Hindlimb muscle (tissue), 1 donor: ENCODE data around the gene AP4B1. TPM values are rescaled to one million over a fixed set of nuclear protein-coding genes. Genes with fewer than 3 reads are reported as not detected.

Source experiments
- DNase-seq: peaks from one replicate; pipeline ENCODE4 v3.0.0-alpha.2; 2013
- polyA plus RNA-seq: library from polyadenylated mRNA; unstranded; fragments of 120-200 nt; gene quantifications from one replicate; pipeline ENCODE4 v1.2.1, GENCODE V29; 2013; ENCODE audit not compliant: insufficient read length

AP4B1 gene
- polyA plus RNA-seq, 1 donor = 25.8 TPM

- DNase-seq = peak; percentile 43
Measured at GRCh38 chr1:113929750-113930498, 25.3 kb upstream of the AP4B1 start.

- DNase-seq = peak; percentile 95
Measured at GRCh38 chr1:113928941-113929749, 24.5 kb upstream of the AP4B1 start, which contains the start of gene HIPK1. Gene HIPK1 (plus strand): TSS chr1:113929324.

DNA sequence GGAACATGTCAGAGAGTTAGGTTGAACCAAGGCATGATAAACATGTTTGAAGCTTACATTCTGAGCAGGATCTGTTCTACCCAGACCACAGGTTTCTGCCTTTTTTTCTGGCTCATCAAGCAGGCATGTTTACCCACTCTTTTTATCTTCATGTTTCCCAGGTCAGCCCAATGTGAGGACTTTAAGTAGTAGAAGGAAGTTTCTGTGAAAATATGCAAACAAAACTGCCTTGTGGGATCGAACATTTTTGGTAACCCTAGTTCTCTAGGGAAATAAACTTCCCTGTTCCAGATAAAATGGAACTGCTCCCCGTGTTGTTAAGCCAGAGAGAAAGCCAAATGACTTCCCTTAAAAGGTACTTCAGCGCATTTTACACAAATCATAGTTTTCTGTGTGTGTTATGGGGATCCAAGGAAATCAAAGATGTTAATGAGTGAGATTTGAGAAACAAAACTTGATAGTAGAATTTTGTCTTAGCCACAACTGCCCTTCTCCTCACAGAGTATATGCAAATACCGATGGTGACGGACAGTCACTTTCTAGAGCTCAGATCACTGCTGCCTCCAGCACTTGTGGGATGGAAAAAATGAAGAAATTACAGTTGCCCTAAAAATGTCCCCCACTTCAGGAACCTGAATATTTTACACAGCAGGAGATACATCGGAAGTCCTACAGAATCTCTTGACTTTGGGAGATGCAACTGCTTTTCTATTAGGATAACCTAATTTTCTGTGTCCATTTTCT is 23.8 kb upstream of the AP4B1 start:
- DNase-seq = peak; percentile 34

DNA sequence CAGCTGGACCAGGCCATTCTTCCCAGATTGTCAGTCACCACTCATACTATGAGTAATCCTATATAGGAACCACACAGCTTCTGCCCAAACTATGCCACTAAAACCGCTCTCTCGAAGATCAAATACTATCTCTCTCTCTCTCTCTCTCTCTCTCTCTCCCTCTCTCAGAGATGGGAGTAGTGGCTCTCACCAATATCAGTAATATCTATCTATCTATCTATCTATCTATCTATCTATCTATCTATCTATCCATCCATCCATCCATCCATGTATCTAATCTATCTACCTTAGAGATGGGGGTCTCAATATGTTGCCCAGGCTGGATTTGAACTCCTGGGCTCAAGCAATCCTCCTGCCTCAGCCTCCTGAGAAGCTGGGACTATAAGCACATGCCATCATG is 19.9 kb upstream of the AP4B1 start:
- no peak for DNase-seq

DNA sequence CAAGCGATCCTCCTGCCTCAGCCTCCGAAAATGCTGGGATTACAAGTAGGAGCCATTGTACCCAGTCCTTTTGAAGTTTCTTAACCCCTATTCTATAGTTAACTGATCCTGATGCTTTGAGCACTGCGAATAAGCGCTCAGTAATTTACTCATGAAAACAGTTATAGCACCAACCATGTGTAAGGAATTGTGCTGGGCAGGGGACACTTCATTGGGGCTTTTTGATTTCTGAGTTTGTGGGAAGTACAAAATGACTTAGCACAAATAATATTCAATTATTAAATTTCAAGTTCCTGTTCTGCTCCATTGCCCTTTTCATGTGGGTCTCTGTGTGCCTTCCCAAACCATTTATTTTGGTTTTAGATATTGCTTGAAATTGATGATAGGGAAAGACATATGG is 18.4 kb upstream of the AP4B1 start:
- no peak for DNase-seq

- no peak for DNase-seq
Measured at GRCh38 chr1:113918243-113918642, 13.6 kb upstream of the AP4B1 start.

DNA sequence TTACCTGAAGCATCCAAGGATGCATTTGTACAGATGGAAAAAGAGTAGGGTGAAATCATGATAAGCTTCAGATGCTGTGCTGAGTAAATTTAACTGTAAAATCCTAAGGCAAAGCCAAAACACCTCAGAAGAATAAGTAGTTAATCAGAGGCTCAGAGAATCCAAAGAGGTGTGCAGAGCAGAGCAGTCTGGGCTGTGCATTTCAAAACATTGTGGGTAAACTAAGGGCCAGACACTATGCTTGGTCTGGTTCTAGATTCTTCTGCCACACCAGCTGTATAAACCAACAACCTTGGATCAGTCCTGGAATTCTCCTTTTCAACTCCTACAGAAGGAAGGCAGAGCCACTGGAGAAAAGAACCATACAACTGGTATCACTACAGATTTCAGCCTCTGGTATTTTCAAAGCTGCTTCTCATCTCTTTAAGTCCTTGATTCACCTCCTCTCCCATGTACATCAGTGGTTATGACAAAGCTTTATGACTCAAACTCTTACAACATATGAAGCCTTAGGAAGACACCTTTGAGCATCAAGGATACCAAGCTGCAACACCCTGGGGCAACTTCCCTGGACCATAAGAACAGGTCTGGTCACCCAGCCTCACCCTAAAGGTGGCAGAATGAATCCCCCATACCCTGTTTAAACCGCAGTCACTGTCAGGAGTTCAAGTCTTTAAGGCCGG is 12.9 kb upstream of the AP4B1 start:
- DNase-seq = no peak

DNA sequence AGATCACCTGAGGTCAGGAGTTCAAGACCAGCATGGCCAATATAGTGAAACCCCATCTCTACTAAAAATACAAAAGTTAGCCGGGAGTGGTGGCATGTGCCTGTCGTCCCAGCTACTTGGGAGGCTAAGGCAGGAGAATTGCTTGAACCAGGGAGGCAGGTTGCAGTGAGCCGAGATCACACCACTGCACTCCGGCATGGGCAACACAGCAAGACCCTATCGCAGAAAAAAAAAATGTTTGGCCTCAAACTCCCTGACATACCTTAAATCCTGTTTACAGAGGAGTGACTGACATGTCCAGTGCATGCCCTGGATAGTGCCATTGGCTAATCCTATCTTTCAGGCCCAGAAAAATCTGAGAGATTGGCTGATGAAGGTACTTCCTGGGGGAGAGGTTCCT is 12.4 kb upstream of the AP4B1 start:
- no peak for DNase-seq

GRCh38 chr1:113913887-113914664 is 9.5 kb upstream of the AP4B1 start:
- no peak for DNase-seq

DNA sequence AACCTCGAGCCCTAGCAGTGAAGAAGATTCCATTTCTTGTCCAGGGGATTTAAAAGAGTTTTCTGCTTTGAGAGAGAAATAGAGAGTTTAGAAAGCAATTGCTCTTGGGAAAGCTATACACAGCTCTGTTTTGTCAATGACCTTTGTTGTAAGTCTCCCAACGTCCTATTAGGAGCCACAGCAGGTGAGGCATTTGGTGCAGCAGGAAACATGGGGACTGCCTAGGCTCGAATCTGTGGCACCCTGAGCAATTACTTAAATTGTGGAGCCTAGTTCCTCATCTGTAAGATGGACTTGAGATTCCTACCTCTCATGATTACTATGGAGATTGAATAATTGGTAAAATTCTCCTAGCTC is 8.7 kb upstream of the AP4B1 start:
- DNase-seq = no peak

- peak; percentile 38 for DNase-seq
Measured at GRCh38 chr1:113912594-113913311, 8.2 kb upstream of the AP4B1 start.

GRCh38 chr1:113905435-113905861 is 849 bp upstream of the AP4B1 start:
- DNase-seq = no peak

GRCh38 chr1:113904293-113904673 is 316 bp downstream of the AP4B1 start:
- DNase-seq = no peak

- no peak for DNase-seq
Measured at GRCh38 chr1:113903501-113904292, 902 bp downstream of the AP4B1 start.

DNA sequence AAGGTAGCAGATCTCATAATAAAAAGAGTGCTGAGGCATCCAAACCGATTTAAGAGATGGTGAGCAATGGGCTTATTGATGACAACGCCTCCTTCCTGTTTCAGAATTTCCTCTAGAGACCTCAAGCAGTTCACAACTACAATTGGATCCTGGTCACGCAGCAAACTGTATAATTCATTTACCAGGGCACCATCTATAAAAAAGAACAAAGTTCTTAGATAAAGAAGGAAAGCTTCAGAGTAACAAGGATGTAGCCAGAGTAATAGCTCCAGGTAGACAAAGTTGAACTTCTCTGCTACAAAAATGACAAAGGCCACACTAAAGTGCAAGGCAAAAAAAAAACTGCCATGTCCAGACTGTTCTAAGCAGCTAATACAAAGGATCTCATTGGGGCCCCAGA is 3.4 kb downstream of the AP4B1 start:
- no peak for DNase-seq

GRCh38 chr1:113899111-113899510 is 5.5 kb downstream of the AP4B1 start:
- no peak for DNase-seq

- DNase-seq = no peak
Measured at GRCh38 chr1:113898241-113898814, 6.3 kb downstream of the AP4B1 start.

DNA sequence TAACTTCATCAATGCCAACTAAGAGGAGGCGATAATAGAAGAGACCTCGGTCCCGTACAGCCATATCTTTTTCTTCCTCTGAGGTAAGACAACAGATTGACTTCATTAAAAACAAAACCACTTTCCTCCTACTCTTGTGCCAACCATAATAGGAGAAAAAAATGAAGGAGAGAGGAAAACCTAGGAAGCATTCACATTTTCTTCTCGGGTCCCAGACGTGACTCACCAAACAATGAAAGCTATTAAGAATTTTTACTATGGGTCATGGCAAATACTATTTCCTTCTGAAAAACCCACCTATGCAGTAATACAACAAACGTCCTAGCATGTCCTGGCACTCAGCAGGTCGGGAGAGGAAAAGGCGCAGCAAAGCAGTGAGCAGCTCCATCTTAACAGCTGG is 8.6 kb downstream of the AP4B1 start:
- no peak for DNase-seq

DNA sequence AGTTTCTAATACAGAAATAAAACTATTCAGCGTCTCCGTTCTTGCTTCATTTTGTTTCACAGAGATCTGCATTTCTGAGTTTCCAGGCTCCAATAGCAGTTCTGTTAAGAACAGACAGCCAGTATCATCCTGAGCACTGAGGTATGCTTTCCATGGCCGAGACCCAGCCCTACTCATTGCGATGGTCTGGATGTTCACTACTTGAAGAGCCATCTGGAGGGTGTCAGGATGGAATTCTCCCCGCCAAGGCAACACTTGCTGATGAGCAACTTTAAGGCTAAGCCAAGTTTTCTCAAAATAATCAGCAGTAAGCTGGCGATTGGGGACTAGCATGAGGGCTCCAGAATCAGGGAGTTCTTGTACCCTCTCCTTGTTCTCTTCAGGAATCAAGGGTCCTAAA is 9.5 kb downstream of the AP4B1 start:
- DNase-seq = no peak

DNA sequence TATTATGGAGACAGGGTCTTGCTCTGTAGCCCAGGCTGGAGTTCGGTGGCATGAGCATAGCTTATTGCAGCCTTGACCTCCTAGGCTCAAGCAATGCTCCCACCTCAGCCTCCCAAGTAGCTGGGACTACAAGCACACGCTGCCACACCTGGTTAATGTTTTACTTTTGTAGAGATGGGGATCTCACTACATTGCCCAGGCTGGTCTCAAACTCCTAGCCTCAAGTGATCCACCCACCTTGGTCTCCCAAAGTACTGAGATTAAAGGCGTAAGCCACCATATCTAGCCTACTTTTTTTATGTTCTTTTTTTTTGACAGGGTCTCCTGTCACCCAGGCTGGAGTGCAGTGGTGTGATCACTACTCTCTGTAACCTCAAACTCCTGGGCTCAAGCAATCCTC is 11.3 kb downstream of the AP4B1 start:
- no peak for DNase-seq
